LoVo (cell line): Measurements from ENCODE around the gene GAB2.
"Not testable (repeated sequence)": the region's sequence is repeated elsewhere in the genome, so short reads cannot be mapped to it uniquely, and the experiment has no call there.

ENCODE experiments used
- DNase-seq: peaks from one replicate; pipeline ENCODE4 v3.0.0-alpha.2; 2016; ENCODE audit warnings: low spot score

The GAB2 gene

DNA sequence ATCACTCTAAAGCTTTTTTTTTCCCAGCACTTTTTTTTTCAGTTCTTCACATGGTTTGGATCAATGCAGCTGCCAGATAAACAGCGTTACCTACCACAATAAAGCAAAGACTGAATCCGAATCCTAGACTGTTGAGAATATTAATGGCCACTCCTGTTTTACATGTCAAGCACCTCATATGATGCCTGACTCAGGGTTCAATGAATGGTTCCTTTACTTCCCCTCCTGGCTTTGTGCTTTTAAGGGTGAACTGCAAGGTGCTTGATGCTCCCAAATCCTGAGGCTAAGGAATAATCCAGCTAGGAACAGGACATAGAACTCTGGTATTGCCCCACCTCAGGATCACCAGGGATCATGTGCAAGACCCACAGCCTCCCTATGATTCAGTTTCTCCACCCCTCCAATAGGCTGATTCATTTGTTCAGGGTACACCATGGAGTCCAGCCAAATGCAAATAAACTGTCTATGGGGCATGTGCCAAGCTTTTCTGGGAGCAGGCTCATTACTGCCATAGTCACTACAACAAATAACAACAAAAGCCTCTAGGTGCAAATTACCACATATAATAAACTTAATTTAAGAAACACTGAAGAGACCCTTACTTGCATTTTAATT lies 104.3 kb downstream of the GAB2 start:
- DNase-seq = peak; percentile 75

DNA sequence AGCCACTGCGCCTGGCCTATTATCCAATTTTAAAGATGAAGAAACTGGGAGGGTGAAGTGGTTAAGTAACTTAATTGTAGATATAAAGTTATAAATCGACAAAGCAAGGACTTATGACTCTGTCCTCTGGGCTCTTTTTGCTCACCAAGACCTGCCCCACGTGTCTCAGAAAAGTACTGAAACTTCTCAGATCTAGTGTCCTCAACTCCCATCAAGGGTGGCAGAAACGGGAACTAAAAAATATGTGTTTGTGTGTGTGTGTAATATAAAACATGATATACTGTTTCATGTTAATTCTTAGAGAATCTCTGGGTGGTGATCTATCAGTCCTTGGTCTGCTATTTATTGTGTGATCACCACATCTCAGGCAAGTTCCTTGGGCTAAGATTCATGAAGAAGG lies 104.9 kb downstream of the GAB2 start:
- DNase-seq = no peak

- no peak for DNase-seq
These were observed 105.8 kb downstream of the GAB2 start for GRCh38 chr11:78311702-78312371.

DNA sequence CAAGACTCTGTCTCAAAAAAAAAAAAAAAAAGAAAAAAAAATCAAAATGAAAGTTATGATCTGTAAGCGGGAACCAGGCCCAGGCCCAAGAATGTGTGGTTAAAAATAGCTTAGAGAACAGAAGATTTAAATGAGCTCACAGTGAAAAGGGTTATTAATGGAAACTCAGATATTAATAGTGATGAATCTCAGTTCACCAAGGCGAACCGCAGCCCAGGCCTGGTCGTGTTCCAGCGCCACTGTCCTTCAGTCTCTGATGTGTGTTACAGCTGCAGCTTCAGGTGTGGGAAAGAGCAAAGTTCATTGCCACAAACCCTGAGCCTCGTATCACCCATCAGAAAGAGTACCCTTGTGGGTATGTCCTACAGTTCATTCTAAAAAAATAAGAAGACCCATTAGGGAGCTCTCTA lies 107.1 kb downstream of the GAB2 start:
- DNase-seq = peak; percentile 5

DNA sequence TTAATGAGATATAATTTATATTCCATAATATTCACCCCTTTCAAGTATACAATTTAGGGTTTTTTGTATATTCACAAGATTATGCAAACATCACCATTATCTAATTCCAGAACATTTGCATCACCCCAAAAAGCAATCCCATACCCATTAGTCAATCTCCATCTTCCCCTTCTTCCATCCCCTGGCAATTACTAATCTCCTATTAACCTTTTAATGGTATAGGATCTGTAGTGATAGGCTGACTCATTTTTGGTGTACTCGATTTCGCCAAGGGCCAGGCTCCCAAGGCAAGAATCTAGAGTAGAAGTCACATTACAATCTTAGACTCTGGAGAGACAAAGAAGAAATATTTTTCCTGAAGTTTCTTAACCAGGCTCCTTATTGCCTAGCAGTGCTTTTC lies 113.4 kb downstream of the GAB2 start:
- DNase-seq = no peak

DNA sequence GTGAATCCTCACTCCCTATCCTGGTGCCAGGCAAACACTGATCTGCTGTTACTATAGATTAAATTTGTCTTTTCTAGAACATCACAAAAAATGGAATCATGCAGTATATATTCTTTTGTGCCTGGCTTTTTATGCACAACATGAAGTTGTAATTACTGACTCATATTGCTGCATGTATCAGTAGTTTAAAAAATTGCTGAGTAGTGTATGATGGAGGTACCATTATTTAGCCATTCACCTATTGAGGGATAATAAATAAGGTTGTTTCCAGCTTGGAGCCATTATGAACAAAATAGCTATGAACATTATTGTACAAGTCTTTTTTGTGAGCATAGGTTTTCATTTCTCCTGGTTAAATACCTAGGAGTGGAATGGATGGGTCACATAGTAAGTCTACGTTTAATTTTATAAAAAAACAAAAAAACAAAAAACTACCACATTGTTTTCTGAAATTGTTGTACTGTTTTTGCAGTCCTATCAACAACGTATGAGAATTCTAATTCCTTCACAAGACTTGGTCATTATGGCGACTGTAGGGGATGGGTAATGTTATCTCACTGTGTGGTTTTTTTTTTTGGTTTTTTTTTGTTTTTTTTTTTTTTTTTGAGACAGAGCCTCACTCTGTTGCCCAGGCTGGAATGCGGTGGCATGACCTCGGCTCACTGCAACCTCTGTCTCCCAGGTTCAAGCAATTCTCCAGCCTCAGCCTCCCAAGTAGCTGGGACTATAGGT lies 117.3 kb downstream of the GAB2 start:
- no peak for DNase-seq

- DNase-seq = no peak
These were observed 118.5 kb downstream of the GAB2 start for GRCh38 chr11:78299000-78299710.

DNA sequence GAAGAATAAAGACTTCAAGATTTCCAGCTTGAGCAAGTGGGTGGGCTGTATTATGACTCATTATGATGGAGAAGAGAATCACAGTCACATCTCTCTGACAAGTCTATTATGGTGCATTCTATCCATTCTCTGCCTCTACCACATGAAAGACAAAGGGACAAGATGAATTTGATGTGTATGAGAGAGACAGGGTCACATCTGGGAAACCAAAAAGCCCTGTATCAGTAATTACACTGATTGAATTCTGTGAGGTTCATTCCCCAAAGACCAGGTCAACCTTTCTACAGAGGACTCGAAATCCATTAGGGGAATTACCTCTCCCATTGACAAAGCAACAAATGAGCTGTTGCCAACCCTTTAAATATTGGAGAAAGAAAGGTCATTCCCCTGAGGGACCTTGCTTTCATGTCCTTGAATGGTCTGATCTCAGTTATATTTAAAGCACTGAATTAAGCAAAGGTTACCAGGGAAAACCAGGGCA lies 119.3 kb downstream of the GAB2 start:
- DNase-seq = no peak

DNA sequence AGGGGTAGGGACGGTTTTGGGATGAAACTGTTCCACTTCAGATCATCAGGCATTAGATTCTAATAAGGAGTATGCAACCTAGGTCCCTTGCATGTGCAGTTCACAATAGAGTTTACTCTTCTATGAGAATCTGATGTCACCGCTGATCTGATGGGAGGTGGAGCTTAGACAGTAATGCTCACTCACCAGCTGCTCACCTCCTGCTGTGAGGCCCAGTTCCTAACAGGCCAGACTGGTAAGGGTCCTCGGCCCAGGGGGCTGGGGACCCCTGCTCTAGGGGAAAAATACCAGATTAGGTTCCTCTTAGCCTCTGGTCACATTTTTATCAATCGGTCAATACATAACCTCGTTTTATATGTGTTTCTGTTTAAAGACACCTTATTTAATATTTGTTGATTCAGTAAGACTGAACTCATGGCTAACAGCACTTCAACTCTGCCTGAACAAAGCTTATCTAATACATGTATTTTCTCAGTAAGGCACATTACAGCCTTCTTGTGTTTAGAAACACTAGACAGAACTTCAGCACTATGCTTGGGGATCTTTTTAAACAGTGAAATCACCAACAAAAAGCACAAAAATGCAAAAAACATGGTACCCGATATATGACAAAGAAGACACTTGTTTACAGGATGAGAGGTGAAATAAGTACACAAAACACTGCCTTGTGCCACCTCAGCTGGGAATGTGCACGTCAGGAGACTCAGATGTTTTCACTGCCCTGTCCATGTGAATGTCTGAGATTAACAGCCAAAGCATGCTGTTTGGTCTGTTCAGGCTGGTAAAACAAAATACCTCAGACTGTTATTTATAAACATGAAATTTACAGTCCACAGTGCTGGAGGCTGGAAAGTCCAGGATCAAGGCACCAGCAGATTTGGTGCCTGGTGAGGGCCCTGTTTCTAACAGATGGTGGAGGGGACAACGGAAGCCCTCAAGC lies 121.4 kb downstream of the GAB2 start:
- DNase-seq = no peak

- DNase-seq = no peak
These were observed 122.3 kb downstream of the GAB2 start for GRCh38 chr11:78295347-78295746.

DNA sequence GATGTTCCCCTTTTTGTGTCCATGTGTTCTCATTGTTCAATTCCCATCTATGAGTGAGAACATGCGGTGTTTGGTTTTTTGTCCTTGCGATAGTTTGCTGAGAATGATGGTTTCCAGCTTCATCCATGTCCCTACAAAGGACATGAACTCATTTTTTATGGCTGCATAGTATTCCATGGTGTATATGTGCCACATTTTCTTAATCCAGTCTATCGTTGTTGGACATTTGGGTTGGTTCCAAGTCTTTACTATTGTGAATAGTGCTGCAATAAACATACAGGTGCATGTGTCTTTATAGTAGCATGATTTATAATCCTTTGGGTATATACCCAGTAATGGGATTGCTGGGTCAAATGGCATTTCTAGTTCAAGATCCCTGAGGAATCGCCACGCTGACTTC lies 123.5 kb downstream of the GAB2 start:
- DNase-seq = not testable (repeated sequence)

GRCh38 chr11:78293536-78293935 lies 124.1 kb downstream of the GAB2 start:
- no peak for DNase-seq

DNA sequence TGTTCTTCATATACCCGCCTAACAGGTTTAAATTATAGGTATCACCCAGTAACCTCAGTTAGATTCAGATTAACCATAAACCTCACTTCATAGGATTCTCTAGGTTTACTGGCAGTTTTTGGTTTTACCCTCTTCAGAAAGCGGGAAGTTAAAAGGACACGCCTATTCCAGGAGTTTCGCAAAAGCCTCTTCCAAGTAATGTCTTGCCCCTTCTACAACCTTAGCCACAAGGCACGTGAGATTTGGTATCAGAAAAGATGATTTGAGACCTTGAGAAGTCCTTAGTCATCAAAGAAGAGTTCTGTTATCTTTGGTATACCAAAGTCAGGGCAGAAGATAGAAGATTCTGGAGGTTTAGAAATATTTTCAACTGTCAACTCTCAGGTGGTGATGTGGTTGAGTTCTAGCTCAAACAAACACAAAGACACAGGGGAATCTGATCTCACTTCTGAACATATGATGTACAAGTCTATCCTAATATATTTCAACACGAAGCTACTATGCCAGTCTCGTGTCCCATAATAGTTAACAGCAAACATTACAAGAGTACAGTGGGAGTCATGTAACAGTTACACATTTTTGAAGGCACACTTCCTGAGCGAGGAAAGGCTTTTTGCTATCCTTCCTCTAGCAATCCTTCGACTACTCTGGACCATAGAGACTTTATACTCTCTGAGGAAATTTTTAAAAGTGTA lies 125.4 kb downstream of the GAB2 start:
- no peak for DNase-seq

GRCh38 chr11:78291503-78292108 lies 126.0 kb downstream of the GAB2 start:
- no peak for DNase-seq

- peak; percentile 63 for DNase-seq
These were observed 127.1 kb downstream of the GAB2 start for GRCh38 chr11:78290293-78291176.

DNA sequence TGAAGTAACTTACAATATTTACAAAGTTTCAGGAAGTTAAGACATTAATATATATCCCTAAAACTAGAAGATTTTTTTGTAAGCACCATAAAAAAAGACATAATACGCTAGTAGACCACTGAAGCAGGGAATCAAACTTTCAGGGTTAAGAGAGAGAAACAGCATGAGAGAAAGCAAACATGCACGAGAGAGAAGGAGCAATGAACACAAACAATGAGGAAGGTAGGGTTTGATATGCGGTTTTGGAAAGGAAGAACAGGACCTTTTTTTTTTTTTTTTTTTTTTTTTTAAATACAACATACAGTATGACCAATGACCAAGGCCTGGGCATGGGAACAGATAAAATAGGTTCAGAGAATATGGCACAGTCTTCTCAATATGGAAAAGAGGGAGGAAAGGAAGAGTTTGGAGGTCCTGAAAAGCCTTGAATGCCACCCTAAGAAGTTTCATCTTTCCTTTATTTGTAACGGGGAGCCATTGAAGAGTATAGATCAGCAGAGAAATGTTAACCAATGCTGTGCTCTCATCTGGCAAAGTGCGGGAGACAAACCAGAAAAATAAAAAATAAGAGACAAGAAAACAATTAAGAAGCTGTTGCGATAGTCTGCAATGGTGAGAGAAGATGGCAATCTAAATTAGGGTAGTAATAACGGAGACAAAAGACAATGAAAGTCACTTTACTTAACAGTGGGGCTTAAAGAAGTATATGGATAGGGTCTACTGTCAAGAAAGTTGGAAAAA lies 127.9 kb downstream of the GAB2 start:
- no peak for DNase-seq

DNA sequence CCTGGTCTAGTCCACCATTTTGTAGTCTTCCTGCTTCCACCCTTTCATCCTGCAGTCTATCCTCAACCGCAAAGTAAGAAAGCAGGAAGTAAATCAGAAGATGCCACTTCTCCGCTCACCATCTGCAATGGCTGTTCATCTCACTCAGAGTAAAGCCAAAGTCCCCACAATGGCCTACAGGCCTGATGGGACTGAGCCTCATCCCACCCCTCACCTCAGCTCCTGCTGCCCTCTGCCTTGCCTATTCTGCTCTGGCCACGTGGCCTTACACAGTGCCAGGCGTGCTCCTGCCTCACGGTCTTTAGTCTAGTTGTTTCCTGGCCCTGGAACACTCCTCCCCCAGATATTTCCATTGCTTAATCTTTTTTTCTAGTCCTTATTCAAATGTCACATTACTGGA lies 133.4 kb downstream of the GAB2 start:
- no peak for DNase-seq

- DNase-seq = no peak
These were observed 134.8 kb downstream of the GAB2 start for GRCh38 chr11:78282821-78283220.

GRCh38 chr11:78281511-78281910 lies 136.1 kb downstream of the GAB2 start:
- DNase-seq = peak; percentile 9
